ENCODE results near the gene FCN3.

The FCN3 gene

DNA sequence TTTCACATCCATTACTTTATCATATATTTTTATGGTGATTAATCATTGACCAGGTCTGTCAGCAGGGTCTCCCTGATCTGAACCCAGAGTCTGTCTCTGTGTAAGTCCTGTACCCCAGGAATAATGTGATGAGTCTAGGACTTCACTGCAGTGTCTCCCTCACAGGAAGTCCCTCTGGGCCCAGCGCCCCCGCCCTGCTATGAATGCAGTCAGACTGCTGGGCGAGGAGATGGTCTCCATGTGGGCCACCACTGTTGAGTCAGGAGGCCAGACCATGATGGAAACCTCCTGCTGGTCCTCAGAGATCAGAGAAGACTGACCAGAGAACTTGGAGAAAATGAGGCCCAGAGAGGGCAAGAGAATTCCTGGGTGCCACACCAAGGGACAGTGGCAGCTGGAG lies 43.2 kb downstream of the FCN3 start:
- TF ChIP-seq SIN3A (IDR thresholded peaks at IDR 0.05; ENCODE audit: borderline replicate concordance, insufficient read depth, low read length) (no peak), FOXP2 (optimal IDR thresholded peaks at IDR 0.05; ENCODE audit: borderline replicate concordance, extremely low read depth, extremely low read length, insufficient read depth) (no peak), POLR2AphosphoS5 (IDR thresholded peaks at IDR 0.05; ENCODE audit: low read depth, low read length) (no peak), TAF1 (IDR thresholded peaks at IDR 0.05; ENCODE audit: borderline replicate concordance, insufficient read depth, low read length) (no peak)
- TF ChIP-seq, protein P1, sequence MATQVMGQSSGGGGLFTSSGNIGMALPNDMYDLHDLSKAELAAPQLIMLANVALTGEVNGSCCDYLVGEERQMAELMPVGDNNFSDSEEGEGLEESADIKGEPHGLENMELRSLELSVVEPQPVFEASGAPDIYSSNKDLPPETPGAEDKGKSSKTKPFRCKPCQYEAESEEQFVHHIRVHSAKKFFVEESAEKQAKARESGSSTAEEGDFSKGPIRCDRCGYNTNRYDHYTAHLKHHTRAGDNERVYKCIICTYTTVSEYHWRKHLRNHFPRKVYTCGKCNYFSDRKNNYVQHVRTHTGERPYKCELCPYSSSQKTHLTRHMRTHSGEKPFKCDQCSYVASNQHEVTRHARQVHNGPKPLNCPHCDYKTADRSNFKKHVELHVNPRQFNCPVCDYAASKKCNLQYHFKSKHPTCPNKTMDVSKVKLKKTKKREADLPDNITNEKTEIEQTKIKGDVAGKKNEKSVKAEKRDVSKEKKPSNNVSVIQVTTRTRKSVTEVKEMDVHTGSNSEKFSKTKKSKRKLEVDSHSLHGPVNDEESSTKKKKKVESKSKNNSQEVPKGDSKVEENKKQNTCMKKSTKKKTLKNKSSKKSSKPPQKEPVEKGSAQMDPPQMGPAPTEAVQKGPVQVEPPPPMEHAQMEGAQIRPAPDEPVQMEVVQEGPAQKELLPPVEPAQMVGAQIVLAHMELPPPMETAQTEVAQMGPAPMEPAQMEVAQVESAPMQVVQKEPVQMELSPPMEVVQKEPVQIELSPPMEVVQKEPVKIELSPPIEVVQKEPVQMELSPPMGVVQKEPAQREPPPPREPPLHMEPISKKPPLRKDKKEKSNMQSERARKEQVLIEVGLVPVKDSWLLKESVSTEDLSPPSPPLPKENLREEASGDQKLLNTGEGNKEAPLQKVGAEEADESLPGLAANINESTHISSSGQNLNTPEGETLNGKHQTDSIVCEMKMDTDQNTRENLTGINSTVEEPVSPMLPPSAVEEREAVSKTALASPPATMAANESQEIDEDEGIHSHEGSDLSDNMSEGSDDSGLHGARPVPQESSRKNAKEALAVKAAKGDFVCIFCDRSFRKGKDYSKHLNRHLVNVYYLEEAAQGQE (IDR thresholded peaks at IDR 0.05; ENCODE audit: insufficient read depth in 1 of 2, low read depth in 2 of 2, low read length in 2 of 2) = no peak

- no peak for TF ChIP-seq FOXP2 (optimal IDR thresholded peaks at IDR 0.05; ENCODE audit: borderline replicate concordance, extremely low read depth, extremely low read length, insufficient read depth)
- TF ChIP-seq TAF1 (IDR thresholded peaks at IDR 0.05; ENCODE audit: borderline replicate concordance, insufficient read depth, low read length) = no peak
- TF ChIP-seq SIN3A (IDR thresholded peaks at IDR 0.05; ENCODE audit: borderline replicate concordance, insufficient read depth, low read length) = no peak
Observed at GRCh38 chr1:27330786-27331185, 43.8 kb downstream of the FCN3 start.

GRCh38 chr1:27327964-27328363 lies 46.7 kb downstream of the FCN3 start:
- no peak for TF ChIP-seq POLR2AphosphoS5 (IDR thresholded peaks at IDR 0.05; ENCODE audit: low read depth, low read length)
- TF ChIP-seq, protein P1 (IDR thresholded peaks at IDR 0.05; ENCODE audit: insufficient read depth in 1 of 2, low read depth in 2 of 2, low read length in 2 of 2) = no peak
- no peak for TF ChIP-seq FOXP2 (optimal IDR thresholded peaks at IDR 0.05; ENCODE audit: borderline replicate concordance, extremely low read depth, extremely low read length, insufficient read depth)
- TF ChIP-seq SIN3A (IDR thresholded peaks at IDR 0.05; ENCODE audit: borderline replicate concordance, insufficient read depth, low read length) = no peak

DNA sequence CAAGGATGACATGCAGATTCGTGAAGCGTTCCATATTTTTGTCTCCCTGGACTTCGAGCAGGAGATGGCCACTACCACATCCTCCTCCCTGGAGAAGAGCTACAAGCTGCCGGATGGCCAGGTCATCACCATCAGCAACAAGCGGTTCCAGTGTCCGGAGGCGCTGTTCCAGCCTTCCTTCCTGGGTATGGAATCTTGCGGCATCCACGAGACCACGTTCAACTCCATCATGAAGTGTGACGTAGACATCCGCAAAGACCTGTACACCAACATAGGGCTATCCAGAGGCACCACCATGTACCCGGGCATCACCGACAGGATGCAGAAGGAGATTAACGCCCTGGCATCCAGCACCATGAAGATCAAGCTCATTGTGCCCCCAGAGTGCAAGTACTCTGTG lies 49.3 kb downstream of the FCN3 start:
- TF ChIP-seq, protein P1 (IDR thresholded peaks at IDR 0.05; ENCODE audit: insufficient read depth in 1 of 2, low read depth in 2 of 2, low read length in 2 of 2) = no peak
- TF ChIP-seq SIN3A (IDR thresholded peaks at IDR 0.05; ENCODE audit: borderline replicate concordance, insufficient read depth, low read length) (no peak), POLR2AphosphoS5 (IDR thresholded peaks at IDR 0.05; ENCODE audit: low read depth, low read length) (no peak), TAF1 (IDR thresholded peaks at IDR 0.05; ENCODE audit: borderline replicate concordance, insufficient read depth, low read length) (no peak), FOXP2 (optimal IDR thresholded peaks at IDR 0.05; ENCODE audit: borderline replicate concordance, extremely low read depth, extremely low read length, insufficient read depth) (no peak)

GRCh38 chr1:27322569-27323240 lies 51.9 kb downstream of the FCN3 start:
- TF ChIP-seq SIN3A (IDR thresholded peaks at IDR 0.05; ENCODE audit: borderline replicate concordance, insufficient read depth, low read length) (no peak), TAF1 (IDR thresholded peaks at IDR 0.05; ENCODE audit: borderline replicate concordance, insufficient read depth, low read length) (no peak), FOXP2 (optimal IDR thresholded peaks at IDR 0.05; ENCODE audit: borderline replicate concordance, extremely low read depth, extremely low read length, insufficient read depth) (no peak), POLR2AphosphoS5 (IDR thresholded peaks at IDR 0.05; ENCODE audit: low read depth, low read length) (no peak; the same call in 1 of the 2 replicates)
- TF ChIP-seq, protein P1 (IDR thresholded peaks at IDR 0.05; ENCODE audit: insufficient read depth in 1 of 2, low read depth in 2 of 2, low read length in 2 of 2) = no peak

All from PFSK-1 (cell line).